CD4-positive, alpha-beta T cell treated with Interleukin-2 at 100 ng/mL for 4 hours (primary cell): ENCODE measurements around the gene EEF1AKMT1.

Source experiments
- DNase-seq: peaks from one replicate; pipeline ENCODE4 v3.0.0-alpha.2; 2020; ENCODE audit warnings: low spot score

The EEF1AKMT1 gene

GRCh38 chr13:20773194-20774080 lies at the start of gene EEF1AKMT1:
EEF1AKMT1 (minus strand) TSS chr13:20773961; CDS start chr13:20757598, 16,363 bp downstream.
- DNase-seq, result peak; percentile 94

- no peak for DNase-seq
These were observed 49.3 kb upstream of the EEF1AKMT1 start for GRCh38 chr13:20823071-20823470.

GRCh38 chr13:20822406-20822805 lies 48.6 kb upstream of the EEF1AKMT1 start:
- DNase-seq, result no peak

GRCh38 chr13:20819715-20820114 lies 46.0 kb upstream of the EEF1AKMT1 start:
- no peak for DNase-seq

GRCh38 chr13:20815464-20815863 lies 41.7 kb upstream of the EEF1AKMT1 start:
- no peak for DNase-seq

- no peak for DNase-seq
These were observed 40.6 kb upstream of the EEF1AKMT1 start for GRCh38 chr13:20814224-20814910.

GRCh38 chr13:20812890-20813289 lies 39.1 kb upstream of the EEF1AKMT1 start:
- DNase-seq, result no peak

GRCh38 chr13:20810808-20811207 lies 37.0 kb upstream of the EEF1AKMT1 start:
- DNase-seq, result no peak

- DNase-seq, result no peak
These were observed 35.1 kb upstream of the EEF1AKMT1 start for GRCh38 chr13:20808874-20809273.

- no peak for DNase-seq
These were observed 29.6 kb upstream of the EEF1AKMT1 start for GRCh38 chr13:20803180-20803965.

- DNase-seq, result no peak
These were observed 27.9 kb upstream of the EEF1AKMT1 start for GRCh38 chr13:20801707-20802106.

- DNase-seq, result no peak
These were observed 26.1 kb upstream of the EEF1AKMT1 start for GRCh38 chr13:20799726-20800416.

- no peak for DNase-seq
These were observed 24.3 kb upstream of the EEF1AKMT1 start for GRCh38 chr13:20798027-20798426.

- no peak for DNase-seq
These were observed 23.2 kb upstream of the EEF1AKMT1 start for GRCh38 chr13:20796791-20797508.

GRCh38 chr13:20789665-20790064 lies 15.9 kb upstream of the EEF1AKMT1 start:
- DNase-seq, result no peak

GRCh38 chr13:20788312-20788711 lies 14.6 kb upstream of the EEF1AKMT1 start:
- DNase-seq, result no peak

- DNase-seq, result no peak
These were observed 13.4 kb upstream of the EEF1AKMT1 start for GRCh38 chr13:20787180-20787579.

- no peak for DNase-seq
These were observed 8.5 kb upstream of the EEF1AKMT1 start for GRCh38 chr13:20782116-20782708.

GRCh38 chr13:20780317-20780716 lies 6.6 kb upstream of the EEF1AKMT1 start:
- no peak for DNase-seq

- DNase-seq, result no peak
These were observed 5.6 kb upstream of the EEF1AKMT1 start for GRCh38 chr13:20779405-20779804.

GRCh38 chr13:20778311-20778710 lies 4.5 kb upstream of the EEF1AKMT1 start:
- no peak for DNase-seq
